HG03342 (cell line): ENCODE results near the gene OR2AG2.

Source experiments
- ATAC-seq: cut with Tn5 transposase; IDR thresholded peaks from one replicate; pipeline ENCODE4 v1.9.1; 2021; ENCODE audit warnings: mild to moderate bottlenecking, moderate library complexity; ENCODE audit not compliant: unreplicated experiment

OR2AG2 gene

DNA sequence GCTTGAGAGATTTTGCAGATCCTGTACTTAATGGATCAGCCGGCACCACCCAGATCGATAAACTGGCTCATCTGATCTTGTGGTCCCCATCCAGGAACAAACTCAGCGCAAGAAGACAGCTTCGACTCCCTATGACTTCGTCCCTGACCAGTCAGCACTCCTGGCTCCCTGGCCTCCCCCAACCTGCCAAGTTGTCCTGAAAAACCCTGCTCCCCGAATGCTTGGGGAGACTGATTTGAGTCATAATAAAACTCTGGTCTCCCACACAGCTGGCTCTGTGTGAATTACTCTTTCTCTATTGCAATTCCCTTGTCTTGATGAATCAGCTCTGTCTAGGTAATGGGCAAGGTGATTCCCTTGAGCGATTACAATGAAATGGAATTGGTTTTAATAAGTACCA, 29.5 kb downstream of the OR2AG2 start:
- ATAC-seq = no peak

DNA sequence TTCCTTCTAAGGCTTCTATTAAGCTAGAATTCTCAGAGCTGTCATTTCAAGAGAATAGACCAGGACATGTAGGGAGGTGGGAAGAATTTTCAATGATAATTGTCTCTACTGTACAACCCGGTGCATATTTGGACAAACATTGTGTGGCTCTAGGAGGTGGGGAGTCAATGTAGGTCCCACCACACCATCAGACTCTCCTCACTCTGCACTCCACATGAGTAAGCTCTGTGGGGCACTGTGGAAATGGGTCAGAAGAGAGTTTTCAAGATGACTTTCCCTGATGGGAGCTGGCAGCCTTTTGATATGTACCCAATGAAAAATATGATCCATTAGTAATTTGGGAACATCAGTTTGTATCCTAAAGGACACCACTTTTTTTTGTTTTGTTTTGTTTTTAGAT, 33.2 kb downstream of the OR2AG2 start:
- no peak for ATAC-seq

DNA sequence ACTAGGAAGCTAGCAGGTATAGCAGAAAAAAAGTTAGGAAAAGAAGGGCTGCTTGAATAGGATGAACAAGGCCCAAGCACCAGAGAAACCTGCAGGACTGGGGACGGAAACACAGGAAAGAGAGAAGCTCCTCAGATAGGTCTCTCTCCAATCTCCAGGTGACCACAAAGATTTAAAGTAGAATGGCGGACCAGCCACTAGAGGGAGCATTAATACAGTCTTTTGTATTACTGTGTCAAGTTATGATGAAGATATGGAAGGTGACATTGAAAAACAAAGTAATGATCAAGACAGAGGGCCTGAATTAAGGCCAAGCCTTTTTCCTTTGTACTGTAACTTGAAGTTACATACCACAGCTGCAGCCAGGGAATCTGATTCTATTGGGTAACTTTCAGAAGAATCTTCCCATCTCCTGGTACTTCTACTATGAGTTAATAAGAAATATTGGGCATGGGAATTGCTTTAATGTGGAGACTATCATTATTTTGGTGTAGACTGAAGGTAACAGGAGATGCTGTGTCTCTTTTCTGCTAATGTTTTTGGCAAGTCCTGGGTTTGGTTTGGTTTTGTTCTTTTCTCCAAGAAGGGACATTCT, 33.8 kb downstream of the OR2AG2 start:
- peak; percentile 87 for ATAC-seq

DNA sequence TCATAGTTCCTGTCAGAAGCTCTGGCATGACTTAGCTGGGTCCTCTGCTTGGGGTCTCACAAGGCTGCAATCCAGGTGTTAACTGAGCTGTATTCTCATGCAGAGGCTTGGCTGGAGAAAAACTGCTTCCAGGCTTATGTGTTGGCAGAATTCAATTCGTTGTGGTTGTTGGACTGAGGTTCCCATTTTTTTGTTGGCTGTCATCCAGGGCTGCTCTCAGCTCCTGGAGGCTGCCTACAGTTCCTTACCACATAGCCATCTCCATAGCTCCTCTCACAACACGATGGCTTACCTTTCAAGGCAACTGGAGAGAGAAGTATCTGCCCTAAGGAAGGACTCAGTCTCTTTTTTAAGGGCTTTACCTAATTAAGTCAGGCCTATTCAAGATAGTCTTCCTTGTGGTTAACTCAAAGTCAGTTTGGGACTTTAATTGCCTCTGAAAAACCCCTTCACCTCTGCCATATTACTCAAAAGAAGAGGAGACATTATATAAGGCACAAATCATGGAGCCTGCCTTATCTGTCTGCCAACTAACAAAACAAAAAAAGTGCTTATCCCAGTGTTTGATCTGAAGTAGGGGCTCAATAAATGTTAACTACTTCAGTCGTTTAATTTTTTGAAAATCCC, 35.2 kb downstream of the OR2AG2 start:
- ATAC-seq = no peak

DNA sequence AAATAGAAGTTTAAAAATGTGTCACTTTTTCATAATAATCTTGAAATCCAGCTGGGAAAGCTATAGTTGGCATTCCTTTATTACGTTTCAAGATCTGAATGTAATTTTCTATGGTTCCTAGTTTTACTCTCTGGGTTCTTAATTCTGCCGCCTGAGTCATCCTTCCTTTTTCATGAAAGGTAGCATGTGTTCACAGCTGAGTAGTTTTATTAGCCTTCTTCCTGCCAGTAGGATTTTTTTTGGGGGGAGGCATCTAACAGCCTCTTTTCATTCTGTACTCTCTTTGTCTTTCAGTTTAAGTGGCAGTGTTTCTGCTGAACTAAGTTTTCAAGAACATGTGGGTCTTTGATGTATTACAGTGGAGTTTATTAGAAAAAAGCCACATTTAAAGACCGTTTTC, 36.5 kb downstream of the OR2AG2 start:
- no peak for ATAC-seq

DNA sequence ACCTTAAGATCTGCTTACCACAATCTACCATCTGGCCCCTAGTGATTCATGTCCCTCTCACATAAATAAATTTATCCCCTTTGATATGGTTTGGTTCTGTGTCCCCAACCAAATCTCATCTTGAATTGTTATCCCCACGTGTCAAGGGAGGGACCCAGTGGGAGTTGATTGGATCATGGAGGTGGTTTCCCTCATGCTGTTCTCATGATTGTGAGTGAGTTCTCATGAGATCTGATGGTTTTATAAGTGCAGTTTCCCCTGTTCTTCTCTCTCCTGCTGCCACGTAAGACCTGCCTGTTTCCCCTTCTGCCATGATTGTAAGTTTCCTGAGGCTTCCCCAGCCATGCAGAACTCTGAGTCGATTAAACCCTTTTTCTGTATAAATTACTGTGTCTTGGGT, 37.2 kb downstream of the OR2AG2 start:
- ATAC-seq = no peak

DNA sequence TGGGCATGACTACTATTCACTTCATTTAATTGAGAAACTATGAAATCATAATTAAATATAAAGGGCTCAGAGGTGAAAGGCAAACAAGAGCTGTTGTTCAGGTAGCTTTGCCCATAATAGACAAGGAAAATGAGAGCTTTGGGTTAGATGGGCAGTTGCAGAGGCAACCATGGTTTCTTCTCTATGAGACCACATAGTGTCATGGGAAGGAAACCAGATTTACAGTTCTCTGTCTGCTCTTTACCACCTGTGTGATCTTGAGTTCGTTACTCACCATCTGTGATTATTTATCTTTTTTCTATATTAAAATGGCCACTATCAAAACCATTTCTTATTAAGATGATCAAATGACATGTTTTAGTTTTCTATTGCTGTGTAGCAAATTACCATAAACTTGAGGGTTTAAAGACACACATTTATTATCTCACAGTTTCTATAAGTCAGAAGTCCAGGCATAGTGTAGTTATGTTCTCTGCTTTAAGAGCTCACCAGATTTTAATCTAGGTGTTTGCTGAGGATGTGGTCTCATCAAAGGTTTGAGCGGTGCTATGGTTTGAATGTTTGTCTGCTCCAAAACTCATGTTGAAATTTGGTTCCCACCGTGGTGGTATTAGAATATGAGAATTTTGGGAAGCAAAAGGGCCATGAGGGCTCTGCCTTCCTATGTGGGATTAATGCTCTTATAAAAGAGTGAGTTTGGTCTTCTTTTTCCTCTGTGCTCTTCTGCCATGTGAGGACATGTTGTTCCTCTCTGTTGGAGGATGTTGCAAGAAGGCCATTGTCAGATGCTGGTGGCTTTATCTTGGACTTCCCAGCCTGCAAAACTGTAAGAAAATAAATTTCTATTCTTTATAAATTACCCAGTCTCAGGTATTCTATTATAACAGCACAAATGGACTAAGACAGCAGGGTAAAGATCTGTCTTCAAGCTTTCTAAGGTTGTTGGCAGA, 38.2 kb downstream of the OR2AG2 start:
- ATAC-seq = no peak

DNA sequence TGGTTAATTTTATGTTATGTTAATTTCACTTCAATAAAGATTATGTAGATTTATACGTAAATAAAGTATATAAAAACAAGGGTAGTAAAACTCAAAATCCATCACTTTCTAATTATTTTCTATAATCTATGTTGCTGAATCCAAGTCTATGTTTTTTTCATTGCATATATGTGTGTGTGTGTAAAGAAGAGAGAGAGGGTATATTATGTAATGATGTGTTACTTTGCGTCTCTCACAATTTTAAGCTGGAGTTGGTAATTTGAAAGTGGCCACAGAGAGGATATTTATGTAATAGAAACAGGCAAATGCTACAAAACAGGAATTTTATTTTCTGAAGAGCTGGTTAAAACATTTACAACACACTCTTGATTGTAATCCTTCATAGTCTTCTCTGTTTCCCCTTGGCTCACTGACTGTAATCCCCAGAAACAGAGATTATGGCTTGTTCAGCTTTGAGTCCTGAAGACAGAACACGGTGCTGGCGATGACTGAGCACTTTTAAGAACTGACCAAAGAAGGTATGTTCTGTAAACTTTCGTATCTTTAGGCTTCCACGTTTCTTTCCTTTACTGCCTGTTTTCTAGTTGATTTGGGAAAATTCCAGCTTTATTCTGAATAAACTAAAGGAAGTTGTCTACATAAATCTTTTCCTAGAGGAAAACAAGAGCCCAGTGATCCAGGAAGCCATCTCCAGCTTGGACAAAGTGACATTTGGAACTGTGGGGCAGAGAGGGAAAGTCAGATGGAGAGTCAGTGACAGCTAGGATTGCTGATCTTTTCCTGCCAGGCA, 43.6 kb downstream of the OR2AG2 start:
- ATAC-seq = no peak

DNA sequence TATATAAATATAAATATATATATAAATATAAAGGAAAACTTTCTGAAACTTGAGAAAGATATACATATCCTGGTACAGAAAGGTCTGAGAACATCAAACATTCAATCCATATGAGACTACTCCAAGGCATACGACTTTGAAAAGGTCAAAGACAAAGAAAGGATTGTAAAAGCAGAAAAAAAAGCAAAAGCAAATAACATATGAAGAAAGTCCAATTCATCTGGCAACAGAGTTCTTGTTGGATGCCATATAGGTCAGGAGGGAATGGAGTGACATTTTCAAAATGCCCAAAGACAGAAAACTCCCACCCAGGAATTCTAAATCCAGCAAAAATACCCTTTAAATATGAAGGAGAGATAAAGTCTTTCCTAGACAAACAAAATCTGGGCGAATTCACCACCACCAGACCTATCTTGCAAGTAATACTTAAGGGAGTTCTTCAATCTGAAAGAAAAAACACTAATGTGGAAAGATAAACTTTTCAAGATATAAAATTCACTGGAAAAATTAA, 46.3 kb downstream of the OR2AG2 start:
- no peak for ATAC-seq

DNA sequence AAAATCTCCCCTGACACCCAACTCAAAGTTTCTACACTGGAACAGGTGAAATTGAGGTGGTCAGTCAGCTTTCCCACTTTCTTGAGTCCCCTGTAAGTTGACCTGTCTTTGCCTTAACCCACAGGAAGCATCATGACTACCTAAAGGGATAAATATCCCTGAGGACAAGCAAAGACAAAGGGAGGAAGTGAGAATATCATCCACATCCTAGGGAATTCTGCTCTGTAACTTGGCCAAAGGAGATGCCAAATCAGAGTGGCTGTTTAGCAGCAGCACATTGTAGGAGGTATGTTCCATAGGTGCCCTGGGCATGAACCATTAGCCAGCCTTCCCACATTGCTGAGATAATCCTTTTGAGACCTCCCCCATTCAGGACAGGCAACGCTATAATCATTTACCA, 47.8 kb downstream of the OR2AG2 start:
- ATAC-seq = no peak

DNA sequence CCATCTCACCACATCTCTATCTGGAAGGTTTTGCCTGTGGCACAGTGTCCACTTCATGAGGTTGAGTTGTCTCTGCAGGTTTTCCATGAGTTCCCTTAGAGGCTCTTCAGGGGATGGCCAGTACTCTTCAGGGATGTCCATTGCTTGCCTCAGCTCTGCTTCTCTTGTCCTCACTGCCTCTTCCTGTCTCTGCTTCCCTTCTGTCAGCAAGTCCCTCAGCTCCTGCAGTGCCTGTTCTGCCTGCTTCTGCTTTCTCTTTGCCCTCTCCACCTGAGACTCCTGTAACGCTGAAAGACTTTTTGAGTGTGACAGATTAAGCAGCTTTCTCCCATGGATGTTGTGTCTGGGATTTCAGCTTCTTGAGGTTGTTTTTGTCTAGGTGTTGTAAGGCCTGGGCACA, 50.4 kb downstream of the OR2AG2 start:
- no peak for ATAC-seq

DNA sequence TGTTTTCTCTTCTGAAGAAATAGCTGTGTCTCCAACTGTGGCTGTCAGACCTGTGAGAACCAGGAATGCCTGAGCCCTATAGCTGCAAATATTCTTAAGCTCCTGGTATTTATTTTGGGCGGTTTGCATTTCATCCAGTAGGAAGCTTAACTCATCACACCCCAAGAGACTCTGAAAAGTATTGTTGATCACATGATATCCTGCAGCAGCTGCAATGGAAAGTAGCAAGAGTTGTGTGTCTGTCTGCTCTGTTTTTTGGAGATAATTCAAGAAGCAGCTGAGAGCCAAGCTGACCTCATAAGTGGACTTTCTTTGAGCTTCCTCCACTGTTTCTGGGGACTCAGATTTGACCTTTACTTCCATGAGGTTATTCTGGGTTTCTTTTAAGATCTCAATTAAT, 52.2 kb downstream of the OR2AG2 start:
- ATAC-seq = no peak

DNA sequence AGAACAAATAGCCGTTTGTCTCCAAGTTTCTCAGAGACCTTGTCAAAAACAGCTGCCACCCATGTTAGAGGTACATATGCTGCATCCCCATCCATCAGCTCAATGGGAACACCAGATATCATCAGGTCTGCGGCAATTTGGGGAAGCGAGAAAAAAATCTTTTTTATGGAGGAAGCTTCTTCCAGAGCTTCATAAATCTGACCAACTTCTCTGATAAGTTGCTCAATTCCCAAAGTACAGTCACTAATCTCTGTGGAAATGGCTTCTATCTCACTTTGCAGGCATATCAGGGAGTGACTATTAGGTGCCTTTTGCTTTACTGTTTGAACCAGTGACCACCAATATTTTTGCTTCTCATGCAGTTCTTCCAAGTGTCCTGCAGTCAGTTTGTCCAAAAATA, 54.4 kb downstream of the OR2AG2 start:
- no peak for ATAC-seq
